Measurements from ENCODE around the gene LSM3. TPM values are rescaled to one million over a fixed set of nuclear protein-coding genes. Genes with fewer than 3 reads are reported as not detected.

LSM3 gene
- total and polyA plus RNA-seq, 9 of the 15 experiments (the other 6 are each of a cell fraction or from before 2014, with no cell fraction given) = 33.8 to 203 (median 61.2) TPM

DNA sequence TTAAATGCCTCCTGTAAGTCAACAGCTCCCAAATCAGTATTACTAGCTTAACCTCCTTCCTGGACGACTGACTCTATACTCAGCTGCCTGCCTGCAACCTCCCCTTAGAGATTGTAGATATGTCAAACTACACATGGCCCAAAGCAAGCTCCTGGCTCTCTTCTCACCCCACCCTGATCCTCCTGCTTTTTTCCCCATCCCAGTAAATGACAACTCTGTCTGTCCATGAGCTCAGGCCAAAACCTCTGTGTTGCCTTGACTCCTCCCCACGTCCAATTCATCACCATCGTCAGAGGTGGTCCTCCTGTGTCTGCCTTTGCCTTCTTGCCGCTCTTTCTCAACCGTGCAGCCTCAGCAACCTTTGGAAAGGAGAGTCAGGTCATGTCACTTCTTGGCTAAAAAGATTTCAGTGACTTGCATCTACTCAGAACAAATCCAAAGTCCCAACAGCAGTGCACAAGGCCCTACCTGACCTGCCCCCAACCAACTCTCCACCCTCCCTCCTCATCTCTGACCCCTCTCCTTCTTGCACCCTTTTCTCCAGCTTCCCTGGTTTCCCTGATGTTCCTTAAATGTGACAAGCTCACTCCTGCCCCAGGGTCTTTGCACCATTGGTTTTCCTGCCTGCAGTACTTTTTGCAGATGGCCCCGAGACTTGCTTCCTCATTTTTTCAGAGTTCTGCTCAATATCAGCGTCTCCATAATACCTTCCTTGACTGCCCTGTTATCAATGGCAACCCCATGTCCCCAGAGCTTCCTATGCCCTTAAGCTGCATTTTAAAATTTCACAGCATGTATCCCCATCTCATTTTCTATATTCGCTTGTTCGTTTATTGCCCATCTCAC is 52.8 kb downstream of the LSM3 start (continued):
- TF ChIP-seq ZNF449 (CRISPR knock-in tag; IDR thresholded peaks at IDR 0.05) (0 out of 2 replicates have a peak, but pooled peaks have one; percentile 20), ZNF121 (CRISPR knock-in tag; conservative IDR thresholded peaks at IDR 0.05) (no peak), STAT6 (CRISPR knock-in tag; IDR thresholded peaks at IDR 0.05) (no peak), MECOM (CRISPR knock-in tag; IDR thresholded peaks at IDR 0.05) (0 out of 2 replicates have a peak, but pooled peaks have one; percentile 7), HNRNPH1 (optimal IDR thresholded peaks at IDR 0.05; ENCODE audit: low read depth, low read length) (no peak), SUPT5H (IDR thresholded peaks at IDR 0.05) (no peak), SAFB2 (IDR thresholded peaks at IDR 0.05; ENCODE audit: borderline replicate concordance, low read depth, low read length, severe bottlenecking) (no peak), GABPB1 (CRISPR knock-in tag; IDR thresholded peaks at IDR 0.05) (0 out of 2 replicates have a peak, but pooled peaks have one; percentile 8), ZNF717 (CRISPR knock-in tag; IDR thresholded peaks at IDR 0.05) (no peak), TAF15 (IDR thresholded peaks at IDR 0.05; ENCODE audit: low read depth, low read length) (no peak), ZNF431 (CRISPR knock-in tag; IDR thresholded peaks at IDR 0.05) (no peak), OTX1 (CRISPR knock-in tag; IDR thresholded peaks at IDR 0.05) (peak; percentile 79; the same call in 1 of the 2 replicates)
- TF ChIP-seq, protein P1, sequence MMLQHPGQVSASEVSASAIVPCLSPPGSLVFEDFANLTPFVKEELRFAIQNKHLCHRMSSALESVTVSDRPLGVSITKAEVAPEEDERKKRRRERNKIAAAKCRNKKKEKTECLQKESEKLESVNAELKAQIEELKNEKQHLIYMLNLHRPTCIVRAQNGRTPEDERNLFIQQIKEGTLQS (IDR thresholded peaks at IDR 0.05) = no peak
- TF ChIP-seq, protein P1 (CRISPR knock-in tag; conservative IDR thresholded peaks at IDR 0.05) = no peak
- TF ChIP-seq, protein P2, sequence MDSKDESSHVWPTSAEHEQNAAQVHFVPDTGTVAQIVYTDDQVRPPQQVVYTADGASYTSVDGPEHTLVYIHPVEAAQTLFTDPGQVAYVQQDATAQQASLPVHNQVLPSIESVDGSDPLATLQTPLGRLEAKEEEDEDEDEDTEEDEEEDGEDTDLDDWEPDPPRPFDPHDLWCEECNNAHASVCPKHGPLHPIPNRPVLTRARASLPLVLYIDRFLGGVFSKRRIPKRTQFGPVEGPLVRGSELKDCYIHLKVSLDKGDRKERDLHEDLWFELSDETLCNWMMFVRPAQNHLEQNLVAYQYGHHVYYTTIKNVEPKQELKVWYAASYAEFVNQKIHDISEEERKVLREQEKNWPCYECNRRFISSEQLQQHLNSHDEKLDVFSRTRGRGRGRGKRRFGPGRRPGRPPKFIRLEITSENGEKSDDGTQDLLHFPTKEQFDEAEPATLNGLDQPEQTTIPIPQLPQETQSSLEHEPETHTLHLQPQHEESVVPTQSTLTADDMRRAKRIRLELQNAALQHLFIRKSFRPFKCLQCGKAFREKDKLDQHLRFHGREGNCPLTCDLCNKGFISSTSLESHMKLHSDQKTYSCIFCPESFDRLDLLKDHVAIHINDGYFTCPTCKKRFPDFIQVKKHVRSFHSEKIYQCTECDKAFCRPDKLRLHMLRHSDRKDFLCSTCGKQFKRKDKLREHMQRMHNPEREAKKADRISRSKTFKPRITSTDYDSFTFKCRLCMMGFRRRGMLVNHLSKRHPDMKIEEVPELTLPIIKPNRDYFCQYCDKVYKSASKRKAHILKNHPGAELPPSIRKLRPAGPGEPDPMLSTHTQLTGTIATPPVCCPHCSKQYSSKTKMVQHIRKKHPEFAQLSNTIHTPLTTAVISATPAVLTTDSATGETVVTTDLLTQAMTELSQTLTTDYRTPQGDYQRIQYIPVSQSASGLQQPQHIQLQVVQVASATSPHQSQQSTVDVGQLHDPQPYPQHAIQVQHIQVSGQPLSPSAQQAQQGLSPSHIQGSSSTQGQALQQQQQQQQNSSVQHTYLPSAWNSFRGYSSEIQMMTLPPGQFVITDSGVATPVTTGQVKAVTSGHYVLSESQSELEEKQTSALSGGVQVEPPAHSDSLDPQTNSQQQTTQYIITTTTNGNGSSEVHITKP (IDR thresholded peaks at IDR 0.05; ENCODE audit: partially characterized antibody) = no peak

All from K562 (cell line).